Heart right ventricle (tissue), 16 donors: Measurements from ENCODE around the gene ANTXR1. TPM values are rescaled to one million over a fixed set of nuclear protein-coding genes. Genes with fewer than 3 reads are reported as not detected.

Experiments
- ATAC-seq, 8 donors: fragments of 200-7000 bp; cut with Tn5 transposase; one replicate each; pipeline ENCODE4 v1.9.1; 2020; ENCODE audit warnings: mild to moderate bottlenecking in 8 of 8, moderate library complexity in 8 of 8, moderate number of reproducible peaks in 1 of 8
- DNase-seq, 2 donors: peaks; one replicate each; pipeline ENCODE4 v3.0.0-alpha.2; 2020
- H3K27ac ChIP-seq, 10 donors: fragments of 200-600 bp; sonication (generic) in 2 of 10; one replicate each; pipeline versions ENCODE4 v1.5.0 to v1.8.0; 2020 to 2022; ENCODE audit warnings: mild to moderate bottlenecking in 3 of 10
- H3K27me3 ChIP-seq, 7 donors: fragments of 200-600 bp; one replicate each; pipeline ENCODE4 v1.8.0; 2021 to 2022; ENCODE audit warnings: mild to moderate bottlenecking in 2 of 7
- H3K36me3 ChIP-seq, 9 donors: fragments of 200-600 bp; sonication (generic) in 1 of 9; one replicate each; pipeline versions ENCODE4 v1.5.0 to v1.8.0; 2020 to 2022; ENCODE audit warnings: mild to moderate bottlenecking in 2 of 9
- H3K4me1 ChIP-seq, 9 donors: fragments of 200-600 bp; sonication (generic) in 1 of 9; one replicate each; pipeline versions ENCODE4 v1.5.0 to v1.8.0; 2020 to 2022; ENCODE audit warnings: mild to moderate bottlenecking in 4 of 9
- H3K4me3 ChIP-seq, 10 donors: fragments of 200-600 bp; sonication (generic) in 2 of 10; one replicate each; pipeline versions ENCODE4 v1.5.0 to v1.8.0; 2020 to 2022; ENCODE audit warnings: mild to moderate bottlenecking in 7 of 10, moderate library complexity in 2 of 10
- H3K9me3 ChIP-seq, 11 donors: fragments of 200-600 bp in 10 of 11; sonication (generic) in 2 of 11; one replicate each; pipeline versions ENCODE4 v1.5.0 to v1.8.0; 2013 to 2022; ENCODE audit warnings: mild to moderate bottlenecking in 2 of 11, control low read depth in 1 of 11, moderate library complexity in 1 of 11
- CTCF ChIP-seq, 9 donors: fragments of 200-600 bp; sonication (generic) in 2 of 9; IDR thresholded peaks; one replicate each; pipeline versions ENCODE4 v1.5.0 to v1.8.0; 2021 to 2022; ENCODE audit warnings: antibody characterized with exemption in 9 of 9, mild to moderate bottlenecking in 5 of 9, moderate library complexity in 1 of 9
- WGBS, 2 donors: extraction: QIAGEN DNeasy Blood & Tissue Kit; methylation state at CpG; one replicate each; pipeline ENCODE4 v1.1.7; 2013; ENCODE audit warnings: inconsistent platforms in 1 of 2; 5-methylcytosine and 5-hydroxymethylcytosine counted together
- intact Hi-C, 10 donors: fragments of 100-400 bp; cut with DNase I; formaldehyde crosslinking; loops; one replicate each; pipeline versions ENCODE4 v1.11.1 to v1.14.2; 2022
- polyA plus RNA-seq, 2 donors: library from polyadenylated mRNA; stranded (reverse); fragments of 200-250 nt; gene quantifications; one replicate each; pipeline ENCODE4 v1.2.3, GENCODE V29; 2013
- total RNA-seq, 10 donors: library from RNA; stranded (reverse); fragmentation: NEBNext Ultra II Directional in 3 of 10; extraction: Animal tissue kit (Norgen Biotek cat#: 25700) in 3 of 10; gene quantifications; one replicate each; pipeline versions ENCODE4 v1.2.1 to v1.2.4, GENCODE V29; 2021 to 2023
- donor health status: Arrhythmogenic right ventricular cardiomyopathy.
- donor health status: ischemic (EF 13 %, LVEDD 7.1; RV severe dilation, severe dysfunction).
- donor health status: healthy with polysubstance abuse.
- donor health status: DM: no; HTN: yes; CAD: no.
- donor health status: DM: no; HTN: no; CAD: no.
- donor health status: ischemic (EF 25% LVEDD 6.9; RV normal size, moderate dysfunction).
- donor health status: ischemic (EF 25% LVEDD 5.7; RV mildly dilated, moderate dysfunction).
- donor health status: healthy.
- donor health status: DM: yes; HTN: yes; CAD: no.
- donor health status: Ischemic cardiomyopathy.
- donor health status: ischemic (EF 35%, LVEDD 5.7; RV mildly dilated, moderate dysfunction).
- donor health status: nonischemic (EF 11% LVEDD 7.7; RV severe dilation, severe dysfunction).
- donor health status: DM: yes; HTN: yes; CAD: no.
- donor health status: PGD.
- donor health status: ischemic (EF 29% LVEDD 5.4; RV normal size, mild dysfunction).
- donor health status: nonischemic (EF 23%, LVEDD 6.1; RV moderate dilation, normal function).

ANTXR1 gene
- total and polyA plus RNA-seq, 12 donors: 8.9 to 33.1 (median 24.1) TPM

- H3K9me3 ChIP-seq: no peaks in the 10 kb centered on the region
- DNase-seq: no peak
- ATAC-seq: no peak
- no peak overlapping the region for H3K4me3 ChIP-seq
- no peak overlapping the region for H3K27ac ChIP-seq
- no peaks in the 10 kb centered on the region for H3K36me3 ChIP-seq
- no peak for TF ChIP-seq CTCF (IDR thresholded peaks at IDR 0.05)
- intact Hi-C loops: no loop called here
- 95 to 98% methylated on average over 4 of the region's 4 CpGs for WGBS, 2 donors
- no peaks in the 10 kb centered on the region for H3K4me1 ChIP-seq
- no peaks in the 10 kb centered on the region for H3K27me3 ChIP-seq
Measured at GRCh38 chr2:69280796-69281412, 267.9 kb downstream of the ANTXR1 start.

GRCh38 chr2:69285379-69285894 lies 272.5 kb downstream of the ANTXR1 start:
- no peak for ATAC-seq
- H3K27ac ChIP-seq: no peak overlapping the region
- peaks cover 0 to under 1% (median 0%) of the 10 kb centered on the region in 9 donors for H3K4me1 ChIP-seq
- H3K9me3 ChIP-seq: no peaks in the 10 kb centered on the region
- no peak overlapping the region for H3K4me3 ChIP-seq
- H3K36me3 ChIP-seq: no peaks in the 10 kb centered on the region
- H3K27me3 ChIP-seq: no peaks in the 10 kb centered on the region
- 74 to 76% methylated on average over 3 of the region's 3 CpGs for WGBS, 2 donors
- TF ChIP-seq CTCF (IDR thresholded peaks at IDR 0.05): no peak
- intact Hi-C loops: no loop called here
- DNase-seq: no peak

- WGBS, 2 donors: 81 to 86% methylated on average over 5 of the region's 5 CpGs
- Histone ChIP-seq H3K36me3 (no peaks in the 10 kb centered on the region), H3K9me3 (no peaks in the 10 kb centered on the region), H3K4me3 (no peak overlapping the region), H3K27me3 (no peaks in the 10 kb centered on the region), H3K27ac (no peak overlapping the region), H3K4me1 (peaks cover 0 to 20% (median 12%) of the 10 kb centered on the region in 9 donors)
- ATAC-seq (no peak), DNase-seq (no peak)
- intact Hi-C loops: no loop called here
- TF ChIP-seq CTCF (IDR thresholded peaks at IDR 0.05): no peak
Measured at GRCh38 chr2:69287544-69287943, 274.6 kb downstream of the ANTXR1 start.

- WGBS, 2 donors: 96 to 100% methylated on average over 1 of the region's 1 CpG
- TF ChIP-seq CTCF (IDR thresholded peaks at IDR 0.05): no peak
- Histone ChIP-seq H3K36me3 (no peaks in the 10 kb centered on the region), H3K9me3 (no peaks in the 10 kb centered on the region), H3K4me1 (peaks cover 0 to 21% (median 12%) of the 10 kb centered on the region in 9 donors), H3K27ac (no peak overlapping the region), H3K4me3 (no peak overlapping the region), H3K27me3 (no peaks in the 10 kb centered on the region)
- ATAC-seq (no peak), DNase-seq (no peak)
- intact Hi-C loops: no loop called here
Measured at GRCh38 chr2:69288429-69288828, 275.4 kb downstream of the ANTXR1 start.
